SH-SY5Y (cell line): Measurements from ENCODE around the gene SERPINA1.

ENCODE experiments used
- GATA2 ChIP-seq: IDR thresholded peaks from 2 replicates; pipeline ENCODE4 v1.6.1; 2011; ENCODE audit warnings: mild to moderate bottlenecking, low read depth, low read length
- GATA3 ChIP-seq: IDR thresholded peaks from 2 replicates; pipeline ENCODE4 v1.6.1; 2011; ENCODE audit warnings: low read depth, mild to moderate bottlenecking, low read length, moderate library complexity

DNA sequence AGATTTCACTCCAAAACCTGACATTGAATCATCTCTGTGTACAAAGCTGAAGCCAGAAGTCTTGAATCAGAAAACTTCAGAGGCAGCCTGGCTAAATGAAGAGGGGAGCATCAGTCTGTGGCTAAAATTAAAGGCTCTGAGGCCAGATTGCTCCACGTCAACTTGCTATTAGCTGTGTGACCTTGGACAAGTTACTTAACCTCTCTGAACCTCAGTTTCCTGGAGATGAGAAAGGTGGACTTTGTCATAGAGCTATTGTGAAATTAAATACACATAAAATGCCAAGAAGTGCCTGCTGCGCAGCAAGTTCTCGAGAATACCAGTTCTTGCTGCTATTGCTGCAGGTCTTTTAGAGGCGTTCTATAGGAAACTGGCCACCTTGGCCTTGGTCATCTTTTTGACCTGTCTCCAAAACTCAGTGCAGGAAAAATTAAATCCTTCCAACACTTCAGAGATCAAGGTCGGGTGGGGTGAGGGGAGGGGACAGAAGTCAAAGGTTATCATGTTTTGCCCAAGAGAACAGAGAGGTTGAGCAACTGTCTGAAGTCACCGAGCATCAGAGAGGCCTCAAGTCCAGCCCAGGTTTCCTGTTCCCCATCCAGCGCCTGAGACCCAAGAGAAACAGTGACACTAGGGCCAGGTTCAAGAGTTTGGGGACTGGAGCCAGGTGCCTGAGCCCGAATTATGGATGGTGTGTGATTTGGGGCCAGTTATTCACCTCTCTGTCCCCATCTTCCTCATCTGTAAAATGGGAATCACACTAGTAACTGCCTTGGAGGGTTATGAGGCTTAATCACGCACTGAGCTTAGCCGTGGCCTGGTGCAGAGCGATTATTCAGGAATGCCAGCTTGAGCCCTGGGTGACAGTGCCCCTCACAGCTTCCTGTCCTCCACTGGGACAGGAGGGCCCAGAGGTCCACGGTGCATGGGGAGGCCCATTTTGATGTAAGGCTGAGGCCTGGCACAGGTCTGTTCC, 1.1 kb downstream of the SERPINA1 start:
- TF ChIP-seq GATA3: no peak
- no peak for TF ChIP-seq GATA2
